GM12878 (cell line): Measurements from ENCODE around the gene HEXIM2. TPM values are rescaled to one million over a fixed set of nuclear protein-coding genes. Genes with fewer than 3 reads are reported as not detected.
A peak's percentile ranks its signal among the peaks of the same experiment; 100 is the strongest.

Experiments
- ATAC-seq: fragments of 200-7000 bp; cut with Tn5 transposase; 3 replicates; pipeline ENCODE4 v1.9.1; 2020; ENCODE audit warnings: mild to moderate bottlenecking, moderate library complexity
- BruUV-seq: library from RNA; stranded (reverse); fragments of 400-500 nt; replicated peaks from 2 replicates; lab custom pipeline; 2021; lab: Mats Ljungman, UMichigan
- CTCF ChIA-PET: fragments of 300-600 bp; sonication (Branson Sonifier 250); formaldehyde crosslinking; extraction: SDS; loops from one replicate; lab custom pipeline; 2021; ENCODE audit warnings: inconsistent platforms; lab: Yijun Ruan, JAX
- POLR2A ChIA-PET: fragments of 350-600 bp; formaldehyde crosslinking; extraction: SDS; loops from one replicate; lab custom pipeline; 2021; ENCODE audit warnings: inconsistent platforms; lab: Charles Lee
- RAD21 ChIA-PET: fragments of 300-600 bp; sonication (Branson Sonifier 250); formaldehyde crosslinking; loops from one replicate; lab custom pipeline; 2023; ENCODE audit warnings: antibody characterized with exemption; ENCODE audit not compliant: unreplicated experiment; lab: Charles Lee
- SMC1A ChIA-PET: fragments of 300-600 bp; sonication (Branson Sonifier 250); formaldehyde crosslinking; loops from one replicate; lab custom pipeline; 2023; ENCODE audit not compliant: unreplicated experiment, uncharacterized antibody; lab: Charles Lee
- DNase-seq: peaks from one replicate; pipeline ENCODE4 v3.0.0-alpha.2; 2011; ENCODE audit warnings: low read depth, low spot score
- FAIRE-seq: peaks from 3 replicates; lab custom pipeline; 2011; peaks lifted over from hg19 to GRCh38; lab: Jason Lieb, UNC
- H2AFZ ChIP-seq: 2 replicates; pipeline ENCODE4 v1.6.0; 2011; ENCODE audit warnings: low read depth, low read length, control low read depth; ENCODE audit not compliant: control insufficient read depth
- H3K27ac ChIP-seq: 2 replicates; pipeline ENCODE4 v1.5.1; 2011; ENCODE audit warnings: control low read depth; ENCODE audit not compliant: control insufficient read depth, insufficient read depth
- H3K27me3 ChIP-seq, 2 experiments: replicated peaks in 1 of 2; 2 replicates each; pipeline versions ENCODE4 v1.6.0 to v1.6.1; 2011; ENCODE audit warnings: low read length in 1 of 2; ENCODE audit not compliant: control insufficient read depth in 2 of 2, insufficient read depth in 2 of 2
- H3K36me3 ChIP-seq, 2 experiments: 2 replicates each; pipeline ENCODE4 v1.5.1; 2011; ENCODE audit warnings: low read length in 1 of 2; ENCODE audit not compliant: control insufficient read depth in 2 of 2, insufficient read depth in 2 of 2
- H3K4me1 ChIP-seq: 2 replicates; pipeline ENCODE4 v1.6.1; 2011; ENCODE audit warnings: mild to moderate bottlenecking, low read length, moderate library complexity, mixed read lengths; ENCODE audit not compliant: control insufficient read depth, insufficient read depth
- H3K4me2 ChIP-seq: 2 replicates; pipeline ENCODE4 v1.6.0; 2011; ENCODE audit warnings: control low read depth; ENCODE audit not compliant: control insufficient read depth, insufficient read depth
- H3K4me3 ChIP-seq: fragments of 200-600 bp; sonication (generic); 2 replicates; pipeline ENCODE4 v1.5.1; 2016
- H3K79me2 ChIP-seq: 2 replicates; pipeline ENCODE4 v1.6.0; 2011; ENCODE audit warnings: low read length; ENCODE audit not compliant: control insufficient read depth, insufficient read depth
- H3K9ac ChIP-seq: 2 replicates; pipeline ENCODE4 v1.8.0; 2011; ENCODE audit warnings: low read length, control low read depth, mixed read lengths; ENCODE audit not compliant: control insufficient read depth, insufficient read depth
- H3K9me3 ChIP-seq: replicated peaks from 3 replicates; pipeline ENCODE4 v1.5.1; 2011; ENCODE audit warnings: mild to moderate bottlenecking, low read length; ENCODE audit not compliant: control insufficient read depth, insufficient read depth
- H4K20me1 ChIP-seq: 2 replicates; pipeline ENCODE4 v1.6.0; 2011; ENCODE audit not compliant: control insufficient read depth, insufficient read depth
- KAT2A ChIP-seq: conservative IDR thresholded peaks from 2 replicates; pipeline ENCODE4 v1.6.1; 2011; ENCODE audit warnings: low read depth, low read length; ENCODE audit not compliant: control insufficient read depth
- ZBED1 ChIP-seq: IDR thresholded peaks from 2 replicates; pipeline ENCODE4 v1.6.1; 2016; ENCODE audit warnings: borderline replicate concordance
- ZNF687 ChIP-seq: fragments of 450-650 bp; IDR thresholded peaks from 2 replicates; pipeline ENCODE4 v1.6.1; 2017; ENCODE audit warnings: mild to moderate bottlenecking, moderate library complexity
- WGBS: methylation state at CpG from one replicate; pipeline ENCODE4 v1.1.6; 2016; ENCODE audit warnings: low lambda C conversion rate; ENCODE audit not compliant: insufficient replicate concordance, insufficient coverage; ENCODE audit errors: missing lambda C conversion rate; 5-methylcytosine and 5-hydroxymethylcytosine counted together
- in situ Hi-C: fragments of 300-500 bp; cut with MboI; formaldehyde crosslinking; loops from 9 replicates; pipeline ENCODE4 v1.14.3; 2018; ENCODE audit warnings: mixed read lengths
- intact Hi-C: fragments of 100-400 bp; cut with micrococcal nuclease; formaldehyde crosslinking; loops from one replicate; pipeline ENCODE4 v1.14.2; 2022; ENCODE audit not compliant: unreplicated experiment
- polyA plus RNA-seq, 11 experiments: library from polyadenylated mRNA; depleted of rRNA in 4 of 11; unstranded in 6 of 11; stranded (reverse) in 5 of 11; fragments of >200 nt; fragmentation: Nextera tagmentation in 4 of 11; fragmentation: Illumina TruSeq in 1 of 11; extraction: Ambion mirVana in 4 of 11; extraction: Trizol in 1 of 11; gene quantifications; 1 replicate in 1 of 11; 2 replicates in 10 of 11; pipeline versions ENCODE4 v1.2.1 to v1.2.3, GENCODE V29; 2011 to 2016; ENCODE audit warnings: inconsistent platforms in 2 of 11, missing spikeins in 2 of 11, low read depth in 1 of 11
- total RNA-seq, 4 experiments: library from RNA; depleted of rRNA in 3 of 4; stranded (reverse); fragments of >200 nt in 3 of 4; fragmentation: Illumina TruSeq in 1 of 4; extraction: Trizol in 1 of 4; gene quantifications; 2 replicates each; pipeline versions ENCODE4 v1.2.1 to v1.2.3, GENCODE V29; 2013 to 2021

Gene HEXIM2
- total and polyA plus RNA-seq, 10 of the 15 experiments (the other 5 are each of a cell fraction or from before 2014, with no cell fraction given): 0.10 to 10.3 (median 6.4) TPM

GRCh38 chr17:45136846-45137560 lies 24.7 kb upstream of the HEXIM2 start:
- in situ Hi-C loops: loop anchor here (5.0 kb wide), 1 partner anchor 60 kb away; no protein-coding TSS in a partner anchor
- SMC1A ChIA-PET: interaction anchor here (2.1 to 3.4 kb wide), 3 partner anchors 13 to 82 kb away, joined by 13 to 81 read pairs (median 72); partner anchors contain the start of gene HEXIM1
- Histone ChIP-seq H4K20me1 (no peaks in the 10 kb centered on the region), H3K79me2 (peaks cover 4% of the 10 kb centered on the region), H3K9me3 (no peaks in the 10 kb centered on the region), H3K36me3 (no peaks in the 10 kb centered on the region), H3K27me3 (no peaks in the 10 kb centered on the region), H3K27ac (no peak overlapping the region)
- no peak for ATAC-seq
- 67% methylated on average over 12 of the region's 12 CpGs for WGBS
- intact Hi-C loops: no loop called here
- no TSS peak for BruUV-seq
- TF ChIP-seq KAT2A (no peak), ZBED1 (no peak), ZNF687 (no peak)
- TF ChIP-seq, all 136 proteins: peak for 0
- 0 out of 2 replicates have a peak overlapping the region, but pooled peaks have one; percentile 27 for H3K4me3 ChIP-seq
- DNase-seq (no peak), FAIRE-seq (no peak)
- H2AFZ ChIP-seq: no peak overlapping the region
- ChIA-PET RAD21 (interaction anchor here (1.5 to 3.2 kb wide), 3 partner anchors 13 to 89 kb away, joined by 8 to 121 read pairs (median 108); partner anchors contain the start of gene HEXIM1), POLR2A (interaction anchor here (0.6 to 1.5 kb wide), 3 partner anchors 8 to 20 kb away, joined by 3 to 5 read pairs (median 3); no protein-coding TSS in a partner anchor), CTCF (interaction anchor here (2.1 to 8.1 kb wide), 5 partner anchors 12 to 98 kb away, joined by 8 to 291 read pairs (median 58); partner anchors contain the start of genes HEXIM1 and HEXIM2)
- peaks cover 8% of the 10 kb centered on the region for H3K4me1 ChIP-seq
- 0 out of 2 replicates have a peak overlapping the region, but pooled peaks have one; percentile 85 for H3K9ac ChIP-seq
- peak overlapping the region; percentile 99 for H3K4me2 ChIP-seq
